SH-SY5Y (cell line): Measurements from ENCODE around the gene HECW1.

Source experiments
- GATA2 ChIP-seq: IDR thresholded peaks from 2 replicates; pipeline ENCODE4 v1.6.1; 2011; ENCODE audit warnings: mild to moderate bottlenecking, low read depth, low read length
- GATA3 ChIP-seq: IDR thresholded peaks from 2 replicates; pipeline ENCODE4 v1.6.1; 2011; ENCODE audit warnings: low read depth, mild to moderate bottlenecking, low read length, moderate library complexity

DNA sequence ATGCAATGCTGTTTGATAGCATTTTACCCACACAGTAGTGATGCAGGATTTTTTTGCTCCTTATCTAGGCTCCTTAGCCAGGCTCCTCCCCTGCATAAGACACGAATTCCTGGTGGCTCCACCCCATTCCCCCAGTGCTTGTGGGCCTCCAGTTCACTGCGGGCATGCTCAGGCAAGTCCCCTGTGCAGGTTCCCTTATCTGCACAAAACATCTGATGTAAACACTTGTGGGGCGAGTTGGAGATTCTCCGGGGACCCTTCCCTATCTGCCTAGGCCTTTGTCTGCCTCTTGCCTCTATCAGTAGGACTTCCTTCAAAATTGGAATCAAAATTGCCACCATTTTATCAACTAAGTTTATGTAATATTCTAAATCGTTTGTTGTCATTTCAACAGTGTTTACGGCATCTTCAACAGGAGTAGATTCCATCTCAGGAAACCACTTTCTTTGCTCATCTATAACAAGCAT lies 465.1 kb downstream of the HECW1 start:
- TF ChIP-seq GATA2 (no peak), GATA3 (no peak)
